ENCODE results near the gene FGD2. TPM values are rescaled to one million over a fixed set of nuclear protein-coding genes. Genes with fewer than 3 reads are reported as not detected.
A peak's percentile ranks its signal among the peaks of the same experiment; 100 is the strongest.

Gene FGD2
- total RNA-seq, 2 donors from 2014 or later = not detected

- Mint-ChIP-seq H3K4me1 (peaks cover 8% of the 10 kb centered on the region), H3K36me3 (ENCODE audit: low read depth) (peaks cover 74% of the 10 kb centered on the region), H3K27me3 (ENCODE audit: insufficient read depth) (no peaks in the 10 kb centered on the region), H3K27ac (no peak overlapping the region), H3K4me3 (no peak overlapping the region), H3K9me3 (no peaks in the 10 kb centered on the region)
- no peak overlapping the region for H3K4me3 ChIP-seq (ENCODE audit: low read length)
- no peak for TF ChIP-seq CTCF (conservative IDR thresholded peaks at IDR 0.05)
- H3K36me3 ChIP-seq (ENCODE audit: control insufficient read depth, insufficient read depth, low read length) = peaks cover 99% of the 10 kb centered on the region
- H3K27me3 ChIP-seq (ENCODE audit: control insufficient read depth, insufficient read depth, low read length, poor library complexity, severe bottlenecking) = no peaks in the 10 kb centered on the region
- WGBS, 2 experiments (ENCODE audit: insufficient coverage in 1 of 2, insufficient read length in 1 of 2) = 93 to 99% methylated on average over 5 to 6 of the region's 6 CpGs
- peaks cover 3% of the 10 kb centered on the region for H3K4me1 ChIP-seq (ENCODE audit: control insufficient read depth, insufficient read depth, low read length)
- no peak overlapping the region for H3K9ac ChIP-seq (ENCODE audit: extremely low read depth, low read length, poor library complexity, severe bottlenecking)
- H3K9me3 ChIP-seq (ENCODE audit: control insufficient read depth, low read length) = no peaks in the 10 kb centered on the region
- no peak for DNase-seq
- no peak overlapping the region for H3K27ac ChIP-seq (ENCODE audit: low read depth, low read length)
Observed at GRCh38 chr6:36976931-36977330, 28.5 kb upstream of the FGD2 start.

GRCh38 chr6:36977470-36977941 is 27.9 kb upstream of the FGD2 start:
- Histone ChIP-seq H3K4me1 (ENCODE audit: control insufficient read depth, insufficient read depth, low read length) (peaks cover 3% of the 10 kb centered on the region), H3K9ac (ENCODE audit: extremely low read depth, low read length, poor library complexity, severe bottlenecking) (no peak overlapping the region), H3K36me3 (ENCODE audit: control insufficient read depth, insufficient read depth, low read length) (peaks cover 96% of the 10 kb centered on the region), H3K9me3 (ENCODE audit: control insufficient read depth, low read length) (no peaks in the 10 kb centered on the region), H3K4me3 (ENCODE audit: low read length) (no peak overlapping the region), H3K27me3 (ENCODE audit: control insufficient read depth, insufficient read depth, low read length, poor library complexity, severe bottlenecking) (no peaks in the 10 kb centered on the region), H3K27ac (ENCODE audit: low read depth, low read length) (no peak overlapping the region)
- peak; percentile 71 for DNase-seq
- no peak overlapping the region for H3K4me3 Mint-ChIP-seq
- no peaks in the 10 kb centered on the region for H3K9me3 Mint-ChIP-seq
- peaks cover 71% of the 10 kb centered on the region for H3K36me3 Mint-ChIP-seq (ENCODE audit: low read depth)
- peaks cover 10% of the 10 kb centered on the region for H3K4me1 Mint-ChIP-seq
- no peaks in the 10 kb centered on the region for H3K27me3 Mint-ChIP-seq (ENCODE audit: insufficient read depth)
- H3K27ac Mint-ChIP-seq = no peak overlapping the region
- WGBS, 2 experiments (ENCODE audit: insufficient coverage in 1 of 2, insufficient read length in 1 of 2) = 82 to 88% methylated on average over 13 to 16 of the region's 16 CpGs
- peak; percentile 73 for TF ChIP-seq CTCF (conservative IDR thresholded peaks at IDR 0.05)

- Histone ChIP-seq H3K9ac (ENCODE audit: extremely low read depth, low read length, poor library complexity, severe bottlenecking) (no peak overlapping the region), H3K27me3 (ENCODE audit: control insufficient read depth, insufficient read depth, low read length, poor library complexity, severe bottlenecking) (no peaks in the 10 kb centered on the region), H3K4me3 (ENCODE audit: low read length) (no peak overlapping the region), H3K36me3 (ENCODE audit: control insufficient read depth, insufficient read depth, low read length) (peaks cover 92% of the 10 kb centered on the region), H3K27ac (ENCODE audit: low read depth, low read length) (no peak overlapping the region), H3K9me3 (ENCODE audit: control insufficient read depth, low read length) (no peaks in the 10 kb centered on the region), H3K4me1 (ENCODE audit: control insufficient read depth, insufficient read depth, low read length) (peaks cover 3% of the 10 kb centered on the region)
- Mint-ChIP-seq H3K27ac (peak overlapping the region; percentile 2), H3K4me3 (no peak overlapping the region), H3K27me3 (ENCODE audit: insufficient read depth) (no peaks in the 10 kb centered on the region), H3K9me3 (no peaks in the 10 kb centered on the region), H3K36me3 (ENCODE audit: low read depth) (peaks cover 61% of the 10 kb centered on the region), H3K4me1 (peaks cover 10% of the 10 kb centered on the region)
- WGBS, 2 experiments (ENCODE audit: insufficient coverage in 1 of 2, insufficient read length in 1 of 2) = 84 to 94% methylated on average over 3 to 11 of the region's 11 CpGs
- no peak for TF ChIP-seq CTCF (conservative IDR thresholded peaks at IDR 0.05)
- no peak for DNase-seq
Observed at GRCh38 chr6:36978421-36979346, 26.8 kb upstream of the FGD2 start.

Data from endodermal cell (in vitro differentiated cells).